CD8-positive, alpha-beta memory T cell (primary cell): ENCODE data around the gene METTL8. TPM values are rescaled to one million over a fixed set of nuclear protein-coding genes. Genes with fewer than 3 reads are reported as not detected.
"Not testable (repeated sequence)": the region's sequence is repeated elsewhere in the genome, so short reads cannot be mapped to it uniquely, and the experiment has no call there.

Source experiments
- CTCF ChIA-PET: fragments of 350-600 bp; sonication (Branson Sonifier 250); formaldehyde crosslinking; loops from one replicate; lab custom pipeline; 2021; ENCODE audit warnings: antibody characterized with exemption; lab: Charles Lee
- POLR2A ChIA-PET: fragments of 350-600 bp; sonication (Branson Sonifier 250); formaldehyde crosslinking; loops from one replicate; lab custom pipeline; 2021; ENCODE audit warnings: antibody characterized with exemption; lab: Charles Lee
- DNase-seq, 5 donors: peaks; one replicate each; pipeline versions ENCODE4 v3.0.0 to v3.0.0-alpha.2; 2020 to 2022; ENCODE audit warnings: mixed read lengths in 1 of 5
- H3K27ac ChIP-seq: one replicate; pipeline ENCODE4 v1.7.0; 2013; ENCODE audit warnings: low read depth, mild to moderate bottlenecking, low read length, moderate library complexity
- H3K27me3 ChIP-seq: 2 replicates; pipeline ENCODE4 v1.7.0; 2013; ENCODE audit warnings: low read length, mild to moderate bottlenecking; ENCODE audit not compliant: insufficient read depth, poor library complexity, severe bottlenecking
- H3K36me3 ChIP-seq: 2 replicates; pipeline ENCODE4 v1.7.0; 2013; ENCODE audit warnings: mild to moderate bottlenecking, low read length, moderate library complexity; ENCODE audit not compliant: insufficient read depth
- H3K4me1 ChIP-seq: 2 replicates; pipeline ENCODE4 v1.7.0; 2013; ENCODE audit warnings: mild to moderate bottlenecking, low read length, moderate library complexity; ENCODE audit not compliant: insufficient read depth
- H3K4me3 ChIP-seq: 2 replicates; pipeline ENCODE4 v1.7.0; 2013; ENCODE audit warnings: mild to moderate bottlenecking, low read length
- H3K9me3 ChIP-seq: 2 replicates; pipeline ENCODE4 v1.7.0; 2013; ENCODE audit warnings: mild to moderate bottlenecking, low read length
- H3K27ac Mint-ChIP-seq, 8 donors: one replicate each; pipeline ENCODE4 v1.8.0; 2020 to 2021; ENCODE audit warnings: mixed read lengths in 8 of 8, mild to moderate bottlenecking in 6 of 8, inconsistent platforms in 3 of 8, moderate library complexity in 3 of 8
- H3K27me3 Mint-ChIP-seq, 2 donors: one replicate each; pipeline ENCODE4 v1.8.0; 2020 to 2021; ENCODE audit warnings: mixed read lengths in 2 of 2, mild to moderate bottlenecking in 1 of 2, moderate library complexity in 1 of 2
- H3K36me3 Mint-ChIP-seq, 3 donors: one replicate each; pipeline ENCODE4 v1.8.0; 2020 to 2021; ENCODE audit warnings: mixed read lengths in 3 of 3, inconsistent platforms in 1 of 3, mild to moderate bottlenecking in 1 of 3
- H3K4me1 Mint-ChIP-seq, 3 donors: one replicate each; pipeline ENCODE4 v1.8.0; 2020 to 2021; ENCODE audit warnings: mixed read lengths in 3 of 3, inconsistent platforms in 1 of 3, mild to moderate bottlenecking in 1 of 3
- H3K4me3 Mint-ChIP-seq, 7 donors: one replicate each; pipeline ENCODE4 v1.8.0; 2020 to 2021; ENCODE audit warnings: mixed read lengths in 7 of 7, mild to moderate bottlenecking in 6 of 7, moderate library complexity in 4 of 7, inconsistent platforms in 2 of 7
- H3K9me3 Mint-ChIP-seq, 5 donors: one replicate each; pipeline ENCODE4 v1.8.0; 2020 to 2022; ENCODE audit warnings: mixed read lengths in 5 of 5, mild to moderate bottlenecking in 3 of 5, moderate library complexity in 2 of 5, inconsistent platforms in 1 of 5
- polyA plus RNA-seq: library from polyadenylated mRNA; unstranded; fragments of 300-500 nt; fragmentation: Illumina TruSeq; gene quantifications from one replicate; pipeline ENCODE4 v1.2.3, GENCODE V29; 2021
- total RNA-seq, 2 experiments: library from RNA; stranded (reverse); gene quantifications; one replicate each; pipeline ENCODE4 v1.2.3, GENCODE V29; 2021

The METTL8 gene
- total and polyA plus RNA-seq, 3 experiments from 2014 or later = 16.6 to 50.5 (median 46.0) TPM

DNA sequence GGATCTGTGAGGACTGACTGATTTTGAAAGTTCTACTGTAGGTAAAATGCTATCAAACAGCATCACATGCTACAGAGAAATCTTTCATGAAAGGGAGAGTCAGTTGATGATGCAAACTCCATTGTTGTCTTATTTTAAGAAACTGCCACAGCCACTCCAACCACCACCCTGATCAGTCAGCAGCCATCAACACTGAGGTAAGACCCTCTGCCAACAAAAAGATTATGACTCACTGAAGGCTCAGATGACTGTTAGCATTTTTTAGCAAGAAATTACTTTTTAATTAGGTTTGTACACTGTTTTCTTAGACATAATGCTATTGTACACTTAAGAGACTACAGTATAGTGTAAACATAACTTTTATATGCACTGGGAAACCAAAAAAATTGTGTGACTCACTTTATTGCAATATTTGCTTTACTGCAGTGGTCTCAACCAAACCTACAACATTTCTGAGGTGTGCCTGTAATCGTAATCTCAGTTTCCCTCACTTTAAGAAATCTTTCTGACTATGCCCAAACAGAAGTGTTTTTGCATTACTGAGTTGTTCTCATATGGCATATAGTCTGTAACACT is 42.8 kb downstream of the METTL8 start:
- no peak for DNase-seq
- H3K4me3 ChIP-seq = no peak overlapping the region
- Mint-ChIP-seq H3K27me3 (no peaks in the 10 kb centered on the region), H3K27ac (no peak overlapping the region), H3K4me3 (no peak overlapping the region), H3K36me3 (peaks cover 8 to 15% (median 15%) of the 10 kb centered on the region in 3 donors), H3K9me3 (no peaks in the 10 kb centered on the region), H3K4me1 (peaks cover 5 to 22% (median 7%) of the 10 kb centered on the region in 3 donors)
- H3K4me1 ChIP-seq = no peaks in the 10 kb centered on the region
- ChIA-PET POLR2A (no interaction called here), CTCF (no interaction called here)
- no peaks in the 10 kb centered on the region for H3K27me3 ChIP-seq
- no peak overlapping the region for H3K27ac ChIP-seq
- no peaks in the 10 kb centered on the region for H3K36me3 ChIP-seq
- H3K9me3 ChIP-seq = no peaks in the 10 kb centered on the region

- H3K4me1 ChIP-seq = no peaks in the 10 kb centered on the region
- no peak overlapping the region for H3K4me3 ChIP-seq
- H3K36me3 ChIP-seq = no peaks in the 10 kb centered on the region
- Mint-ChIP-seq H3K36me3 (peaks cover 10 to 20% (median 17%) of the 10 kb centered on the region in 3 donors), H3K27me3 (peaks cover 0 to 2% of the 10 kb centered on the region in 2 donors), H3K4me3 (no peak overlapping the region), H3K4me1 (peaks cover 5 to 29% (median 8%) of the 10 kb centered on the region in 3 donors), H3K9me3 (no peaks in the 10 kb centered on the region), H3K27ac (no peak overlapping the region)
- no peaks in the 10 kb centered on the region for H3K27me3 ChIP-seq
- no peak overlapping the region for H3K27ac ChIP-seq
- no peak for DNase-seq
- ChIA-PET POLR2A (no interaction called here), CTCF (no interaction called here)
- no peaks in the 10 kb centered on the region for H3K9me3 ChIP-seq
These were observed 44.0 kb downstream of the METTL8 start for GRCh38 chr2:171389780-171390179.

GRCh38 chr2:171389325-171389724 is 44.5 kb downstream of the METTL8 start:
- POLR2A ChIA-PET = no interaction called here
- Mint-ChIP-seq H3K27ac (no peak overlapping the region), H3K9me3 (no peaks in the 10 kb centered on the region), H3K4me3 (no peak overlapping the region), H3K36me3 (peaks cover 10 to 20% (median 17%) of the 10 kb centered on the region in 3 donors), H3K27me3 (peaks cover 0 to 2% of the 10 kb centered on the region in 2 donors), H3K4me1 (peaks cover 5 to 29% (median 8%) of the 10 kb centered on the region in 3 donors)
- Histone ChIP-seq H3K36me3 (no peaks in the 10 kb centered on the region), H3K4me3 (no peak overlapping the region), H3K4me1 (no peaks in the 10 kb centered on the region), H3K27me3 (no peaks in the 10 kb centered on the region), H3K27ac (no peak overlapping the region), H3K9me3 (no peaks in the 10 kb centered on the region)
- CTCF ChIA-PET = no interaction called here
- no peak for DNase-seq

DNA sequence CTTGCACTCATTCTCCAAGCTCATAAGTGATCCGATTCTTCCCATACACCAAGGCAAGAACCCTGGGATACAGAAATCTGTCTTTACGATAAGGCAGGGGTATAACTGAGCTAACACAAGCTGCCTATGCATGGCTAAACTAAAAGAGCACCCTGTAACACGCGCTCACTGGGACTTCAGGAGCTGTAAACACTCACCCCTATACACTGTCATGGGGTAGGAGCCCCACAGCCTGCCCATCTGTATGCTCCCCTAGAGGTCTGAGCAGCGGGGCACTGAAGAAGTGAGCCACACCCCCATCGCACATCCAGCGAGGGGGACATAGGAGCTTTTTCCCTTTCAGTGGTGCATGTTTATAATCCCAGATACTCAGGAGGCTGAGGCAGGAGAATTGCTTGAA is 46.7 kb downstream of the METTL8 start:
- H3K27me3 Mint-ChIP-seq = peaks cover 0 to 2% of the 10 kb centered on the region in 2 donors
- DNase-seq = no peak
- no peak overlapping the region for H3K27ac Mint-ChIP-seq
- no peak overlapping the region for H3K4me3 Mint-ChIP-seq
- H3K9me3 Mint-ChIP-seq = no peaks in the 10 kb centered on the region
- Histone ChIP-seq H3K27me3 (no peaks in the 10 kb centered on the region), H3K4me1 (no peaks in the 10 kb centered on the region), H3K27ac (no peak overlapping the region), H3K9me3 (no peaks in the 10 kb centered on the region), H3K36me3 (no peaks in the 10 kb centered on the region), H3K4me3 (no peak overlapping the region)
- POLR2A ChIA-PET = no interaction called here
- H3K4me1 Mint-ChIP-seq = peaks cover 5 to 24% (median 5%) of the 10 kb centered on the region in 3 donors
- CTCF ChIA-PET = no interaction called here
- H3K36me3 Mint-ChIP-seq = peaks cover 15 to 27% (median 19%) of the 10 kb centered on the region in 3 donors

- peaks cover 0 to 2% of the 10 kb centered on the region in 2 donors for H3K27me3 Mint-ChIP-seq
These were observed 47.2 kb downstream of the METTL8 start for GRCh38 chr2:171386627-171387026.

GRCh38 chr2:171383134-171383533 is 50.7 kb downstream of the METTL8 start:
- POLR2A ChIA-PET = no interaction called here
- CTCF ChIA-PET = no interaction called here

More at GRCh38 chr2:171386627-171387026, 47.2 kb downstream of the METTL8 start:
- Histone ChIP-seq H3K27me3 (no peaks in the 10 kb centered on the region), H3K4me1 (no peaks in the 10 kb centered on the region), H3K4me3 (no peak overlapping the region), H3K9me3 (no peaks in the 10 kb centered on the region), H3K27ac (no peak overlapping the region), H3K36me3 (no peaks in the 10 kb centered on the region)
- ChIA-PET POLR2A (interaction anchor here (0.6 kb wide), 1 partner anchor 558 kb away, joined by 6 read pairs; no protein-coding TSS in a partner anchor), CTCF (no interaction called here)
- DNase-seq = no peak
- no peak overlapping the region for H3K27ac Mint-ChIP-seq
- no peak overlapping the region for H3K4me3 Mint-ChIP-seq
- peaks cover 14 to 24% (median 17%) of the 10 kb centered on the region in 3 donors for H3K36me3 Mint-ChIP-seq
- H3K9me3 Mint-ChIP-seq = peaks cover 0 to 3% (median 0%) of the 10 kb centered on the region in 5 donors
- H3K4me1 Mint-ChIP-seq = peaks cover 5 to 24% (median 5%) of the 10 kb centered on the region in 3 donors

GRCh38 chr2:171382175-171382574 is 51.6 kb downstream of the METTL8 start:
- H3K27ac ChIP-seq, H3K9me3 ChIP-seq, DNase-seq, H3K27ac Mint-ChIP-seq, H3K36me3 ChIP-seq, H3K4me3 Mint-ChIP-seq, H3K27me3 ChIP-seq, H3K4me3 ChIP-seq, H3K27me3 Mint-ChIP-seq, H3K4me1 ChIP-seq, CTCF ChIA-PET, POLR2A ChIA-PET: not testable (repeated sequence)
- Mint-ChIP-seq H3K36me3 (peaks cover 18 to 56% (median 33%) of the 10 kb centered on the region in 3 donors), H3K4me1 (peaks cover 4 to 26% (median 10%) of the 10 kb centered on the region in 3 donors), H3K9me3 (peaks cover 12 to 44% (median 28%) of the 10 kb centered on the region in 5 donors)

More at GRCh38 chr2:171383134-171383533, 50.7 kb downstream of the METTL8 start:
- peaks cover 0 to 2% of the 10 kb centered on the region in 2 donors for H3K27me3 Mint-ChIP-seq
- Histone ChIP-seq H3K4me3 (no peak overlapping the region), H3K36me3 (no peaks in the 10 kb centered on the region), H3K27me3 (no peaks in the 10 kb centered on the region), H3K9me3 (no peaks in the 10 kb centered on the region), H3K27ac (no peak overlapping the region), H3K4me1 (no peaks in the 10 kb centered on the region)
- no peak for DNase-seq
- H3K4me3 Mint-ChIP-seq = no peak overlapping the region
- H3K27ac Mint-ChIP-seq = no peak overlapping the region
- H3K36me3 Mint-ChIP-seq = peaks cover 18 to 50% (median 26%) of the 10 kb centered on the region in 3 donors
- H3K4me1 Mint-ChIP-seq = peaks cover 5 to 24% (median 5%) of the 10 kb centered on the region in 3 donors
- H3K9me3 Mint-ChIP-seq = peaks cover 12 to 35% (median 19%) of the 10 kb centered on the region in 5 donors

DNA sequence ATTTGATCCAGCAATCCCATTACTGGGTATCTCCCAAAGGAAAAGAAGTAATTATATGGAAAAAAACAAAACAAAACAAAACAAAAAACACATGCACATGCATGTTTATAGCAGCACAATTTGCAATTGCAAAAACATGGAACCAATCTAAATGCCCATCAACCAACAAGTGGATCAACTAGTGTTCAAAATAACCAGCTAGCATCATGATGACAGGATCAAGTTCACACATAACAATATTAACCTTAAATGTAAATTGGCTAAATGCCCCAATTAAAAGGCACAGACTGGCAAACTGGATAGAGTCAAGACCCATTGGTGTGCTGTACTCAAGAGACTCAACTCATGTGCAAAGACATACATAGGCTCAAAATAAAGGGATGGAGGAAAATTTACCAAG is 55.9 kb downstream of the METTL8 start:
- H3K4me3 ChIP-seq, H3K36me3 ChIP-seq, H3K27me3 ChIP-seq, H3K27me3 Mint-ChIP-seq, DNase-seq, H3K27ac Mint-ChIP-seq, CTCF ChIA-PET, H3K9me3 ChIP-seq, H3K27ac ChIP-seq, POLR2A ChIA-PET, H3K4me1 ChIP-seq, H3K4me3 Mint-ChIP-seq: not testable (repeated sequence)
- Mint-ChIP-seq H3K9me3 (peaks cover 12 to 73% (median 48%) of the 10 kb centered on the region in 5 donors), H3K4me1 (peaks cover 2 to 14% (median 5%) of the 10 kb centered on the region in 3 donors), H3K36me3 (peaks cover 28 to 86% (median 42%) of the 10 kb centered on the region in 3 donors)
